Measurements from ENCODE around the gene CDC42EP1. TPM values are rescaled to one million over a fixed set of nuclear protein-coding genes. Genes with fewer than 3 reads are reported as not detected.

CDC42EP1 gene
- total and polyA plus RNA-seq, 2 donors (not counting 3 experiments of a cell fraction or from before 2014, with no cell fraction given), result 82.2 to 141 TPM

DNA sequence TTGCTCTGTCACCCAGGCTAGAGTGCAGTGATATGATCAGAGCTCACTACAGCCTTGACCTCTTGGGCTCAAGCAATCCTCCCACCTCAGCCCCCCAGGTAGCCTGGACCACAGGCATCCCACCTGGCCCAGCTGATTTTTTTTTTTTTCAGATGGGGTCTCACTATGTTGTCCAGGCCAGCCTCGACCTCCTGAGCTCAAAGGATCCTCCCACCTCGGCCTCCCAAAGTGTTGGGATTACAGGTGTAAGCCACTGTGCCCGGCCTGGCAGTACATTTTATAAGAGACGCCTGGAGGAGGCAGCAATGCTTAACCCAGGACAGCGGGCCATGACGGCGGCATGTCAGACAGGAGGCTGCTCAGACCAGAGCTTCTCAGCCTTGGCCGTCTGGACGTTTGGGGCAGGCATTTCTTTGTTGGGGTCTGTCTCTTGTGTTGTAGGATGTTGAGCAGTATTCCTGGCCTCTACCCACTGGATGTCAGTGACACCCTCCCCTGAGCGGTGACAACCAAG, 15.3 kb downstream of the CDC42EP1 start:
- Histone ChIP-seq H3K4me1 (ENCODE audit: control insufficient read depth, extremely low read depth, insufficient read depth, low read length) (no peaks in the 10 kb centered on the region), H3K27ac (ENCODE audit: insufficient read depth, low read depth, low read length) (no peak overlapping the region), H3K79me2 (ENCODE audit: control insufficient read depth, insufficient read depth, low read length) (no peaks in the 10 kb centered on the region), H3K4me2 (ENCODE audit: insufficient read depth, low read length) (no peak overlapping the region), H4K20me1 (replicated peaks; ENCODE audit: control insufficient read depth, extremely low read depth, insufficient read depth, low read length) (no peaks in the 10 kb centered on the region), H3K9me3 (replicated peaks; ENCODE audit: control insufficient read depth, insufficient read depth, low read length) (no peaks in the 10 kb centered on the region), H3K27me3 (ENCODE audit: control insufficient read depth in 2 of 2, insufficient read depth in 2 of 2, low read length in 2 of 2) (no peaks in the 10 kb centered on the region), H3K36me3 (ENCODE audit: control insufficient read depth in 2 of 2, extremely low read depth in 1 of 2, insufficient read depth in 2 of 2, low read length in 2 of 2) (no peaks in the 10 kb centered on the region), H3K9ac (replicated peaks; ENCODE audit: extremely low read depth, insufficient read depth, low read length) (no peak overlapping the region), H2AFZ (ENCODE audit: low read depth, low read length) (no peak overlapping the region), H3K4me3 (replicated peaks in 1 of 3; ENCODE audit: insufficient read depth in 1 of 3, low read depth in 1 of 3, low read length in 3 of 3) (no peak overlapping the region), H3K9me1 (replicated peaks; ENCODE audit: control insufficient read depth, extremely low read depth, insufficient read depth, low read length) (no peaks in the 10 kb centered on the region)
- no peak for DNase-seq (ENCODE audit: low read depth, low spot score)
- CTCF ChIA-PET, result interaction anchor here (1.1 to 21.8 kb wide), 4 partner anchors 12 to 32 kb away, joined by 4 to 977 read pairs (median 8); no protein-coding TSS in a partner anchor
- POLR2A ChIA-PET, result interaction anchor here (0.6 to 0.9 kb wide), 3 partner anchors 10 to 30 kb away, joined by 3 to 4 read pairs (median 4); no protein-coding TSS in a partner anchor
- dilution Hi-C loops (cut with MboI; ENCODE audit: extremely low pct_ligation_motif_present, low sequenced_read_pairs) (no loop called here), intact Hi-C loops (cut with micrococcal nuclease) (no loop called here)
- no TSS peak for BruUV-seq (replicated peaks)
- FAIRE-seq, result no peak
- TF ChIP-seq, protein P1, sequence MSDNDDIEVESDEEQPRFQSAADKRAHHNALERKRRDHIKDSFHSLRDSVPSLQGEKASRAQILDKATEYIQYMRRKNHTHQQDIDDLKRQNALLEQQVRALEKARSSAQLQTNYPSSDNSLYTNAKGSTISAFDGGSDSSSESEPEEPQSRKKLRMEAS (IDR thresholded peaks at IDR 0.05; ENCODE audit: insufficient read depth, insufficient read length), result no peak
- no peak for TF ChIP-seq GATA2 (IDR thresholded peaks at IDR 0.05; ENCODE audit: insufficient read depth, insufficient read length, low read depth, low read length)
- no peak for TF ChIP-seq FOS (IDR thresholded peaks at IDR 0.05; ENCODE audit: borderline replicate concordance, insufficient read depth, low read length)
- TF ChIP-seq, protein P2, sequence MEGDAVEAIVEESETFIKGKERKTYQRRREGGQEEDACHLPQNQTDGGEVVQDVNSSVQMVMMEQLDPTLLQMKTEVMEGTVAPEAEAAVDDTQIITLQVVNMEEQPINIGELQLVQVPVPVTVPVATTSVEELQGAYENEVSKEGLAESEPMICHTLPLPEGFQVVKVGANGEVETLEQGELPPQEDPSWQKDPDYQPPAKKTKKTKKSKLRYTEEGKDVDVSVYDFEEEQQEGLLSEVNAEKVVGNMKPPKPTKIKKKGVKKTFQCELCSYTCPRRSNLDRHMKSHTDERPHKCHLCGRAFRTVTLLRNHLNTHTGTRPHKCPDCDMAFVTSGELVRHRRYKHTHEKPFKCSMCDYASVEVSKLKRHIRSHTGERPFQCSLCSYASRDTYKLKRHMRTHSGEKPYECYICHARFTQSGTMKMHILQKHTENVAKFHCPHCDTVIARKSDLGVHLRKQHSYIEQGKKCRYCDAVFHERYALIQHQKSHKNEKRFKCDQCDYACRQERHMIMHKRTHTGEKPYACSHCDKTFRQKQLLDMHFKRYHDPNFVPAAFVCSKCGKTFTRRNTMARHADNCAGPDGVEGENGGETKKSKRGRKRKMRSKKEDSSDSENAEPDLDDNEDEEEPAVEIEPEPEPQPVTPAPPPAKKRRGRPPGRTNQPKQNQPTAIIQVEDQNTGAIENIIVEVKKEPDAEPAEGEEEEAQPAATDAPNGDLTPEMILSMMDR (IDR thresholded peaks at IDR 0.05; ENCODE audit: extremely low read depth in 1 of 2, insufficient read depth in 1 of 2, low read depth in 1 of 2, low read length in 2 of 2), result no peak
- no peak for TF ChIP-seq MYC (IDR thresholded peaks at IDR 0.05; ENCODE audit: low read depth, low read length)
- no peak for TF ChIP-seq POLR2AphosphoS5 (IDR thresholded peaks at IDR 0.05; ENCODE audit: insufficient read depth, low read depth, low read length)
- TF ChIP-seq JUN (IDR thresholded peaks at IDR 0.05; ENCODE audit: borderline replicate concordance, insufficient read depth, insufficient read length, low read depth), result no peak

Data from endothelial cell of umbilical vein (primary cell).